Neural cell (in vitro differentiated cells): ENCODE results near the gene TOX2. TPM values are rescaled to one million over a fixed set of nuclear protein-coding genes. Genes with fewer than 3 reads are reported as not detected.

ENCODE experiments used
- H2AFZ ChIP-seq: fragments of 200-600, 300-800 bp; sonication (generic), shearing (Covaris generic); 2 replicates; pipeline ENCODE4 v1.6.0; 2014; ENCODE audit warnings: low read depth, mild to moderate bottlenecking, antibody characterized with exemption, low read length, moderate library complexity
- H3F3A ChIP-seq: fragments of 200-600 bp; shearing (Covaris generic); 2 replicates; pipeline ENCODE4 v1.6.1; 2016; ENCODE audit warnings: mild to moderate bottlenecking, moderate library complexity, mixed read lengths, antibody characterized with exemption, low read length; ENCODE audit not compliant: insufficient read depth, poor library complexity, severe bottlenecking
- H3K27ac ChIP-seq: fragments of 200-600, 300-800 bp; sonication (generic), shearing (Covaris generic); 2 replicates; pipeline ENCODE4 v1.5.1; 2014; ENCODE audit warnings: mild to moderate bottlenecking, low read length, moderate library complexity
- H3K27me3 ChIP-seq: fragments of 300-800, 200-600 bp; sonication (generic), shearing (Covaris generic); 2 replicates; pipeline ENCODE4 v1.6.0; 2014; ENCODE audit warnings: mild to moderate bottlenecking, low read depth, low read length, moderate library complexity; ENCODE audit not compliant: insufficient read depth
- H3K36me3 ChIP-seq: fragments of 300-800, 200-600 bp; sonication (generic), shearing (Covaris generic); 2 replicates; pipeline ENCODE4 v1.5.1; 2014; ENCODE audit warnings: mild to moderate bottlenecking, antibody characterized with exemption, low read length, moderate library complexity; ENCODE audit not compliant: insufficient read depth
- H3K4me2 ChIP-seq: fragments of 300-800, 200-600 bp; sonication (generic), shearing (Covaris generic); 2 replicates; pipeline ENCODE4 v1.6.0; 2014; ENCODE audit warnings: mild to moderate bottlenecking, low read length
- H3K4me3 ChIP-seq: fragments of 300-800, 200-600 bp; sonication (generic), shearing (Covaris generic); 2 replicates; pipeline ENCODE4 v1.5.1; 2014; ENCODE audit warnings: mild to moderate bottlenecking, low read length, moderate library complexity
- H3K79me2 ChIP-seq: fragments of 200-600 bp; shearing (Covaris generic); replicated peaks from 2 replicates; pipeline ENCODE4 v1.6.0; 2014; ENCODE audit warnings: mild to moderate bottlenecking, low read length, moderate library complexity; ENCODE audit not compliant: insufficient read depth
- H3K9ac ChIP-seq: fragments of 300-800, 200-600 bp; sonication (generic), shearing (Covaris generic); 2 replicates; pipeline ENCODE4 v1.6.1; 2016; ENCODE audit warnings: mild to moderate bottlenecking, low read length, mixed read lengths
- H3K9me2 ChIP-seq: fragments of 200-600 bp; shearing (Covaris generic); 2 replicates; pipeline ENCODE4 v1.6.1; 2016; ENCODE audit warnings: mild to moderate bottlenecking, low read length, mixed read lengths; ENCODE audit not compliant: insufficient read depth
- H3K9me3 ChIP-seq: fragments of 200-600, 300-800 bp; sonication (generic), shearing (Covaris generic); 2 replicates; pipeline ENCODE4 v1.6.1; 2016; ENCODE audit warnings: mild to moderate bottlenecking, mixed run types, low read length, moderate library complexity, mixed read lengths
- H4K20me1 ChIP-seq: fragments of 200-600 bp; shearing (Covaris generic); 2 replicates; pipeline ENCODE4 v1.6.1; 2016; ENCODE audit warnings: mild to moderate bottlenecking, mixed run types; ENCODE audit not compliant: insufficient read depth
- CTCF ChIP-seq: fragments of 450-650 bp; IDR thresholded peaks from 2 replicates; pipeline ENCODE4 v1.5.1; 2014; ENCODE audit warnings: antibody characterized with exemption, mild to moderate bottlenecking, moderate library complexity; ENCODE audit not compliant: poor library complexity, severe bottlenecking
- EP300 ChIP-seq: fragments of 450-650 bp; conservative IDR thresholded peaks from 2 replicates; pipeline ENCODE4 v1.6.1; 2014; ENCODE audit warnings: antibody characterized with exemption, mild to moderate bottlenecking, moderate library complexity; ENCODE audit not compliant: poor library complexity, severe bottlenecking
- EZH2 ChIP-seq: fragments of 200-600, 300-800 bp; shearing (Covaris generic), sonication (generic); IDR thresholded peaks from 2 replicates; pipeline ENCODE4 v1.6.1; 2014; ENCODE audit warnings: antibody characterized with exemption, low read length, borderline replicate concordance, mild to moderate bottlenecking; ENCODE audit not compliant: insufficient read depth, poor library complexity, severe bottlenecking
- MXI1 ChIP-seq: fragments of 450-650 bp; conservative IDR thresholded peaks from 2 replicates; pipeline ENCODE4 v1.6.1; 2014; ENCODE audit warnings: antibody characterized with exemption, mild to moderate bottlenecking; ENCODE audit not compliant: poor library complexity, severe bottlenecking
- POLR2AphosphoS5 ChIP-seq: IDR thresholded peaks from 2 replicates; pipeline ENCODE4 v1.6.1; 2012
- RAD21 ChIP-seq: fragments of 450-650 bp; conservative IDR thresholded peaks from 2 replicates; pipeline ENCODE4 v1.6.1; 2014; ENCODE audit warnings: antibody characterized with exemption, mild to moderate bottlenecking, moderate library complexity
- REST ChIP-seq: IDR thresholded peaks from 2 replicates; pipeline ENCODE4 v1.6.1; 2012; ENCODE audit warnings: borderline replicate concordance
- SMC3 ChIP-seq: fragments of 450-650 bp; conservative IDR thresholded peaks from 2 replicates; pipeline ENCODE4 v1.6.1; 2014; ENCODE audit warnings: antibody characterized with exemption, mild to moderate bottlenecking, moderate library complexity; ENCODE audit not compliant: poor library complexity
- TAF1 ChIP-seq: IDR thresholded peaks from 2 replicates; pipeline ENCODE4 v1.6.1; 2012; ENCODE audit warnings: low read depth
- polyA plus RNA-seq: library from polyadenylated mRNA; depleted of rRNA; stranded (reverse); fragments of >200 nt; gene quantifications from 2 replicates; pipeline ENCODE4 v1.2.3, GENCODE V29; 2014

The TOX2 gene
- polyA plus RNA-seq, 1 donor from 2014 or later = 0.89 TPM

DNA sequence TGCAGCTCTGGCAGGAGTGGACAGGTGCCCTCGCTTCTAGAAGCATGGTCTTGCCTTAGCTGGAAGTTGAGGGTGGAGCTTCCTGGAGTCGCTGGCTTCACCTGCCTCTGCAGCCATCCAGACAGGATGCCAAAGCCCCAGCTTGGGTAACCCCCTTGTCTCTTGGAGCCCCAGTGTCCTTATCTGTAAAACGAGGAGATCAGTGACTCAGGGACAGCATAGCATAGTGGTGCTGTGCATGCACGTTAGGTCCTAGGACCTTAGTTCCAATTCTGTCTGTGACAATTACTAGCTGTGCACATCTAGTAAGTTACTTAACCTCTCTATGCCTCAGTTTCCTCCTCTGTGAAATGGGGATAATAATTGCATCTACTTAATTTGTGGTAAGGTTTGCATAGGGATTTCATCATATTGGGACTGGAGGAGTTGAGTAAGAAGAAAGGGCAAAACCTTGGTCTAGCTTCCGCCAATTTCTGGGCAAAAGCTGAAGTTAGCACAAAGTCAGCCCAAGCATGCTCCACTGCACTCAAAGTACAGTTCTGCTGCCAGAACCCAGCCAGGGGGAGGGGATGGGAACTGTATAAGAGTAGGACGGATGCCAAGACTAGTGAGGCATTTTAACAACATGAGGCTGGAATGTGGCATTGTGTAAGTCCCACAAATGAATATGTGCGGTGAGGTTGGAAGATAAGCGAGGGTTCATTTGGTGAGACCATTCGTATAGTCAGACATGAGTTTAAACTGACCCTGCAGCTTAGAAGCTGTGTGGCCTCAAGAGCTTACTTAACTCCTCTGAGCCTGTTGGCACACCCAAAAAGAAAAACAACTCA is 24.5 kb downstream of the TOX2 start:
- Histone ChIP-seq H3K27ac (no peak overlapping the region), H3K4me2 (no peak overlapping the region), H3K27me3 (no peaks in the 10 kb centered on the region), H2AFZ (no peak overlapping the region), H3K36me3 (no peaks in the 10 kb centered on the region), H3K9me3 (no peaks in the 10 kb centered on the region), H3F3A (no peaks in the 10 kb centered on the region), H4K20me1 (no peaks in the 10 kb centered on the region), H3K9ac (no peak overlapping the region), H3K9me2 (no peaks in the 10 kb centered on the region), H3K4me3 (no peak overlapping the region), H3K79me2 (no peaks in the 10 kb centered on the region)
- TF ChIP-seq MXI1 (no peak), EZH2 (no peak)

GRCh38 chr20:43939762-43940121 is 25.1 kb downstream of the TOX2 start:
- Histone ChIP-seq H2AFZ (no peak overlapping the region), H3K36me3 (no peaks in the 10 kb centered on the region), H3K4me2 (no peak overlapping the region), H3K27ac (no peak overlapping the region), H3K9me2 (no peaks in the 10 kb centered on the region), H4K20me1 (no peaks in the 10 kb centered on the region), H3K4me3 (no peak overlapping the region), H3K9ac (no peak overlapping the region), H3F3A (no peaks in the 10 kb centered on the region), H3K9me3 (no peaks in the 10 kb centered on the region), H3K27me3 (no peaks in the 10 kb centered on the region), H3K79me2 (no peaks in the 10 kb centered on the region)
- no peak for TF ChIP-seq TAF1
- TF ChIP-seq POLR2AphosphoS5 = no peak
- no peak for TF ChIP-seq REST
- no peak for TF ChIP-seq MXI1
- no peak for TF ChIP-seq EZH2
- no peak for TF ChIP-seq CTCF
- TF ChIP-seq SMC3 = no peak
- TF ChIP-seq RAD21 = no peak
- no peak for TF ChIP-seq EP300
